HepG2 (cell line): ENCODE data around the gene SERPINA3. TPM values are rescaled to one million over a fixed set of nuclear protein-coding genes. Genes with fewer than 3 reads are reported as not detected.

Source experiments
- BRCA1 ChIP-seq: sonication (generic); formaldehyde crosslinking; IDR thresholded peaks from 2 replicates; pipeline ENCODE4 v1.4.0; 2020; ENCODE audit warnings: missing genetic modification reagents
- CBFB ChIP-seq: sonication (generic); formaldehyde crosslinking; IDR thresholded peaks from 2 replicates; pipeline ENCODE4 v1.4.0; 2020; ENCODE audit warnings: missing genetic modification reagents
- CCDC6 ChIP-seq: sonication (generic); formaldehyde crosslinking; IDR thresholded peaks from 2 replicates; pipeline ENCODE4 v1.8.1; 2022; ENCODE audit warnings: mild to moderate bottlenecking, missing genetic modification reagents, moderate library complexity
- EP300 ChIP-seq, 3 experiments: sonication (generic) in 1 of 3; formaldehyde crosslinking in 1 of 3; IDR thresholded peaks; 2 replicates each; pipeline versions ENCODE4 v1.5.1 to v1.6.1; 2011 to 2020; ENCODE audit warnings: low read depth in 2 of 3, low read length in 2 of 3, borderline replicate concordance in 1 of 3, improper control_type of control experiment in 1 of 3, mild to moderate bottlenecking in 1 of 3, missing genetic modification reagents in 1 of 3, moderate library complexity in 1 of 3
- FIP1L1 ChIP-seq: fragments of 200-400 bp; formaldehyde crosslinking; IDR thresholded peaks from 2 replicates; pipeline ENCODE4 v1.6.1; 2018; ENCODE audit warnings: low read depth, mild to moderate bottlenecking, low read length, moderate library complexity, borderline replicate concordance; ENCODE audit not compliant: insufficient read depth
- GATAD1 ChIP-seq: IDR thresholded peaks from 2 replicates; pipeline ENCODE4 v1.6.1; 2016; ENCODE audit warnings: missing genetic modification reagents, missing compliant biosample characterization
- HNRNPL ChIP-seq: fragments of 200-400 bp; formaldehyde crosslinking; IDR thresholded peaks from 2 replicates; pipeline ENCODE4 v1.6.1; 2017; ENCODE audit warnings: mild to moderate bottlenecking, low read depth, low read length
- MATR3 ChIP-seq: sonication (generic); formaldehyde crosslinking; IDR thresholded peaks from 2 replicates; pipeline ENCODE4 v1.4.0; 2020; ENCODE audit warnings: missing genetic modification reagents
- NONO ChIP-seq, 2 experiments: fragments of 450-650 bp in 1 of 2; sonication (generic) in 1 of 2; formaldehyde crosslinking in 1 of 2; IDR thresholded peaks in 1 of 2; conservative IDR thresholded peaks in 1 of 2; 2 replicates each; pipeline versions ENCODE4 v1.6.1 to v1.8.0; 2017 to 2022; ENCODE audit warnings: mild to moderate bottlenecking in 1 of 2, missing genetic modification reagents in 1 of 2, moderate library complexity in 1 of 2
- NR2C2 ChIP-seq: sonication (generic); formaldehyde crosslinking; IDR thresholded peaks from 2 replicates; pipeline ENCODE4 v1.4.0; 2020; ENCODE audit warnings: missing genetic modification reagents, mild to moderate bottlenecking, moderate library complexity, borderline replicate concordance
- SIX1 ChIP-seq: sonication (generic); formaldehyde crosslinking; IDR thresholded peaks from 2 replicates; pipeline ENCODE4 v1.4.0; 2020; ENCODE audit warnings: missing genetic modification reagents, borderline replicate concordance
- SP4 ChIP-seq: sonication (generic); formaldehyde crosslinking; IDR thresholded peaks from 2 replicates; pipeline ENCODE4 v1.8.1; 2023; ENCODE audit warnings: mild to moderate bottlenecking, missing genetic modification reagents
- TCF7L2 ChIP-seq: IDR thresholded peaks from 2 replicates; pipeline ENCODE4 v1.6.1; 2011; ENCODE audit warnings: mild to moderate bottlenecking, low read depth, low read length, moderate library complexity
- U2AF1 ChIP-seq: fragments of 200-400 bp; formaldehyde crosslinking; optimal IDR thresholded peaks from 2 replicates; pipeline ENCODE3; 2017; ENCODE audit warnings: mild to moderate bottlenecking, low read depth, low read length
- ZMAT3 ChIP-seq: sonication (generic); formaldehyde crosslinking; conservative IDR thresholded peaks from 2 replicates; pipeline ENCODE4 v1.7.0; 2021; ENCODE audit warnings: missing genetic modification reagents
- ZMYM3 ChIP-seq: sonication (generic); formaldehyde crosslinking; IDR thresholded peaks from 2 replicates; pipeline ENCODE4 v1.5.1; 2020; ENCODE audit warnings: mild to moderate bottlenecking, missing genetic modification reagents
- ZNF251 ChIP-seq: sonication (generic); formaldehyde crosslinking; IDR thresholded peaks from 2 replicates; pipeline ENCODE4 v1.9.0; 2021; ENCODE audit warnings: mild to moderate bottlenecking, missing genetic modification reagents
- ZNF382 ChIP-seq: sonication (generic); formaldehyde crosslinking; IDR thresholded peaks from 2 replicates; pipeline ENCODE4 v1.5.0; 2020; ENCODE audit warnings: missing genetic modification reagents, mild to moderate bottlenecking, borderline replicate concordance
- ZNF501 ChIP-seq: sonication (generic); formaldehyde crosslinking; IDR thresholded peaks from 2 replicates; pipeline ENCODE4 v1.5.1; 2020; ENCODE audit warnings: mild to moderate bottlenecking, moderate library complexity, missing genetic modification reagents
- ZNF891 ChIP-seq: sonication (generic); formaldehyde crosslinking; IDR thresholded peaks from 2 replicates; pipeline ENCODE4 v1.5.0; 2020; ENCODE audit warnings: mild to moderate bottlenecking, missing genetic modification reagents
- ZSCAN12 ChIP-seq: sonication (generic); formaldehyde crosslinking; IDR thresholded peaks from 2 replicates; pipeline ENCODE4 v1.9.0; 2021; ENCODE audit warnings: mild to moderate bottlenecking, missing genetic modification reagents
- ZSCAN9 ChIP-seq: IDR thresholded peaks from 2 replicates; pipeline ENCODE4 v1.6.1; 2016; ENCODE audit warnings: borderline replicate concordance
- polyA plus RNA-seq, 8 experiments: library from polyadenylated mRNA; depleted of rRNA in 3 of 8; stranded (reverse) in 7 of 8; unstranded in 1 of 8; fragments of >200 nt; fragmentation: Illumina TruSeq in 4 of 8; extraction: Trizol in 4 of 8; gene quantifications; 2 replicates each; pipeline versions ENCODE4 v1.2.1 to v1.2.3, GENCODE V29; 2011 to 2016; ENCODE audit warnings: low read depth in 4 of 8, missing spikeins in 1 of 8, mixed read lengths in 1 of 8; ENCODE audit not compliant: insufficient read depth in 1 of 8
- total RNA-seq, 5 experiments: library from RNA; depleted of rRNA; stranded (reverse); fragments of >200 nt; fragmentation: Illumina TruSeq; extraction: Trizol; gene quantifications; 2 replicates each; pipeline ENCODE4 v1.2.3, GENCODE V29; 2016; ENCODE audit warnings: low read depth in 1 of 5
- TF ChIP-seq, protein P1 (sequence below): sonication (generic); formaldehyde crosslinking; IDR thresholded peaks from 2 replicates; pipeline ENCODE4 v1.4.0; 2020; ENCODE audit warnings: mild to moderate bottlenecking, missing genetic modification reagents
- TF ChIP-seq, protein P2 (sequence below): sonication (generic); formaldehyde crosslinking; IDR thresholded peaks from 2 replicates; pipeline ENCODE4 v1.4.0; 2020; ENCODE audit warnings: missing genetic modification reagents
- TF ChIP-seq, protein P3 (sequence below): sonication (generic); formaldehyde crosslinking; IDR thresholded peaks from 2 replicates; pipeline ENCODE4 v1.4.0; 2020; ENCODE audit warnings: missing genetic modification reagents

The SERPINA3 gene
- total and polyA plus RNA-seq, 2 of the 13 experiments (the other 11 are each of a cell fraction or from before 2014, with no cell fraction given), result 825 to 2,200 TPM

DNA sequence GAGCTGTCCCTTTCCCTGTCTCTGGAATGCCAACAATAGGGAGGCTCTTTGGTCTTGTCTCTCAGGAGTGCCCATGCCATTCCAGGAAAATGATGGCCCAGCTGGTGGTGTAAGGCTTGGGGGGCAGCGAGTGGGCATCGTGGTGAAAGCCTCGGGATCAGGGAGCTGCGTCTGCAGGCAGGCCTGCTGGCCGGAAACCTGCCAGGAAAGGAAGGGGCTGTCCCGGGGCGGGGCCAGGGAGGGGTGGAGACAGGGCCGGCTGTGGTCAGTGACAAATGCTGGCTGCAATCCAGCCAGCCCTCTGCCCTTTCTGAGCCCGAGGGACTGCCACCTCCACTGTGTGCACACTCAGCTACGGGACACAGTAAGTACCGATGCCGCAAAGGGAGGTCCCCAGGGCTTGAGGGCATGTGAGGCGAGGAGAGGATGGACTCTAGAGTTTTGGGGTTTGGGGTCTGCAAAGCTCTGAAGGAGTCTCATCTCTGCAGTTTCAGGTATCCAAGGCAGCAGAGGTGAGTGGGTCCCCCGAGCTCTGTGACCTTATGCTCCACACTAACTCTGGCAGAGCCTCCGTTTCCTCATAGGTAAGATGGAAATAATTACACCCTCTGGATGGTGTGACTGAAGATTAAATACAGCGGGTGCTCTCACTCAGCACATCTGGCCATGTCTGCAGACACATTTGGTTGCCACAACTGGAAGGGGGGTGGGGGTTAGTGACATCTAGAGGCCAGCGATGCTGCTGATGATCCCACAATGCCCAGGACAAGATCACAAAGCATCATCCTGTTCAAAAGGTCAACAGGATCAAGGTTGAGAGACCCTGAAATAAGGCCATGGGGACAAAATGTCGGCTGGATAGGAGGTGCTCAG is 30.8 kb upstream of the SERPINA3 start, which contains the start of gene SERPINA5 (continued):
- TF ChIP-seq, protein P1, sequence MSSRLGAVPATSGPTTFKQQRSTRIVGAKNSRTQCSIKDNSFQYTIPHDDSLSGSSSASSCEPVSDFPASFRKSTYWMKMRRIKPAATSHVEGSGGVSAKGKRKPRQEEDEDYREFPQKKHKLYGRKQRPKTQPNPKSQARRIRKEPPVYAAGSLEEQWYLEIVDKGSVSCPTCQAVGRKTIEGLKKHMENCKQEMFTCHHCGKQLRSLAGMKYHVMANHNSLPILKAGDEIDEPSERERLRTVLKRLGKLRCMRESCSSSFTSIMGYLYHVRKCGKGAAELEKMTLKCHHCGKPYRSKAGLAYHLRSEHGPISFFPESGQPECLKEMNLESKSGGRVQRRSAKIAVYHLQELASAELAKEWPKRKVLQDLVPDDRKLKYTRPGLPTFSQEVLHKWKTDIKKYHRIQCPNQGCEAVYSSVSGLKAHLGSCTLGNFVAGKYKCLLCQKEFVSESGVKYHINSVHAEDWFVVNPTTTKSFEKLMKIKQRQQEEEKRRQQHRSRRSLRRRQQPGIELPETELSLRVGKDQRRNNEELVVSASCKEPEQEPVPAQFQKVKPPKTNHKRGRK (CRISPR knock-in tag), result no peak
- TF ChIP-seq CBFB (CRISPR knock-in tag) (no peak; the same call in 1 of the 2 replicates), ZNF382 (CRISPR knock-in tag) (no peak), ZNF251 (CRISPR knock-in tag) (no peak), NONO (IDR thresholded peaks at IDR 0.05) (no peak), NONO (CRISPR knock-in tag; conservative IDR thresholded peaks at IDR 0.05) (peak; percentile 45; the same call in 1 of the 2 replicates), HNRNPL (peak; percentile 75; the same call in 1 of the 2 replicates), FIP1L1 (no peak), ZMAT3 (peak; percentile 41; the same call in 1 of the 2 replicates), SIX1 (CRISPR knock-in tag) (no peak), CCDC6 (CRISPR knock-in tag) (0 out of 2 replicates have a peak, but pooled peaks have one; percentile 35), U2AF1 (no peak), GATAD1 (CRISPR knock-in tag) (no peak; the same call in 1 of the 2 replicates), MATR3 (CRISPR knock-in tag) (no peak), EP300 (IDR thresholded peaks at IDR 0.05; ENCODE audit: low read depth in 2 of 2, low read length in 2 of 2) (peak in 1 of 2 experiments; percentile 46; a peak in 2 of 4 replicates), EP300 (CRISPR knock-in tag; IDR thresholded peaks at IDR 0.05; ENCODE audit: borderline replicate concordance) (no peak), ZSCAN12 (CRISPR knock-in tag) (no peak), SP4 (CRISPR knock-in tag) (no peak), BRCA1 (CRISPR knock-in tag) (0 out of 2 replicates have a peak, but pooled peaks have one; percentile 28), TCF7L2 (no peak), NR2C2 (peak; percentile 33; the same call in 1 of the 2 replicates), ZNF501 (CRISPR knock-in tag) (peak; percentile 35; the same call in 1 of the 2 replicates), ZSCAN9 (CRISPR knock-in tag) (no peak; the same call in 1 of the 2 replicates), ZNF891 (no peak), ZMYM3 (no peak)
- TF ChIP-seq, protein P2, sequence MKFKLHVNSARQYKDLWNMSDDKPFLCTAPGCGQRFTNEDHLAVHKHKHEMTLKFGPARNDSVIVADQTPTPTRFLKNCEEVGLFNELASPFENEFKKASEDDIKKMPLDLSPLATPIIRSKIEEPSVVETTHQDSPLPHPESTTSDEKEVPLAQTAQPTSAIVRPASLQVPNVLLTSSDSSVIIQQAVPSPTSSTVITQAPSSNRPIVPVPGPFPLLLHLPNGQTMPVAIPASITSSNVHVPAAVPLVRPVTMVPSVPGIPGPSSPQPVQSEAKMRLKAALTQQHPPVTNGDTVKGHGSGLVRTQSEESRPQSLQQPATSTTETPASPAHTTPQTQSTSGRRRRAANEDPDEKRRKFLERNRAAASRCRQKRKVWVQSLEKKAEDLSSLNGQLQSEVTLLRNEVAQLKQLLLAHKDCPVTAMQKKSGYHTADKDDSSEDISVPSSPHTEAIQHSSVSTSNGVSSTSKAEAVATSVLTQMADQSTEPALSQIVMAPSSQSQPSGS (CRISPR knock-in tag), result no peak
- TF ChIP-seq, protein P3, sequence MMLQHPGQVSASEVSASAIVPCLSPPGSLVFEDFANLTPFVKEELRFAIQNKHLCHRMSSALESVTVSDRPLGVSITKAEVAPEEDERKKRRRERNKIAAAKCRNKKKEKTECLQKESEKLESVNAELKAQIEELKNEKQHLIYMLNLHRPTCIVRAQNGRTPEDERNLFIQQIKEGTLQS (CRISPR knock-in tag), result no peak
